HepG2 (cell line): ENCODE results near the gene KIF3C. TPM values are rescaled to one million over a fixed set of nuclear protein-coding genes. Genes with fewer than 3 reads are reported as not detected.

Experiments used
- AKAP8 ChIP-seq: sonication (generic); formaldehyde crosslinking; IDR thresholded peaks from 2 replicates; pipeline ENCODE4 v1.5.1; 2020; ENCODE audit warnings: mild to moderate bottlenecking, missing genetic modification reagents
- EHMT2 ChIP-seq: fragments of 200-600 bp; sonication (generic); IDR thresholded peaks from 2 replicates; pipeline ENCODE4 v1.7.0; 2017; ENCODE audit warnings: antibody characterized with exemption, low read depth, low read length, borderline replicate concordance
- FIP1L1 ChIP-seq: fragments of 200-400 bp; formaldehyde crosslinking; IDR thresholded peaks from 2 replicates; pipeline ENCODE4 v1.6.1; 2018; ENCODE audit warnings: low read depth, mild to moderate bottlenecking, low read length, moderate library complexity, borderline replicate concordance; ENCODE audit not compliant: insufficient read depth
- FOSL2 ChIP-seq: sonication (generic); formaldehyde crosslinking; IDR thresholded peaks from 2 replicates; pipeline ENCODE4 v1.4.0; 2020; ENCODE audit warnings: missing genetic modification reagents
- KDM5A ChIP-seq: fragments of 200-600 bp; sonication (generic); IDR thresholded peaks from 2 replicates; pipeline ENCODE4 v1.7.0; 2018; ENCODE audit warnings: antibody characterized with exemption, mild to moderate bottlenecking, low read length, borderline replicate concordance
- NCOA2 ChIP-seq: sonication (generic); formaldehyde crosslinking; IDR thresholded peaks from 2 replicates; pipeline ENCODE4 v1.8.0; 2022; ENCODE audit warnings: inconsistent platforms
- ONECUT2 ChIP-seq: sonication (generic); formaldehyde crosslinking; IDR thresholded peaks from 2 replicates; pipeline ENCODE4 v1.4.0; 2020; ENCODE audit warnings: missing genetic modification reagents
- PAF1 ChIP-seq: IDR thresholded peaks from 2 replicates; pipeline ENCODE4 v1.6.1; 2016; ENCODE audit warnings: missing genetic modification reagents, missing compliant biosample characterization
- SMAD9 ChIP-seq: sonication (generic); formaldehyde crosslinking; IDR thresholded peaks from 2 replicates; pipeline ENCODE4 v1.5.1; 2020; ENCODE audit warnings: mild to moderate bottlenecking, missing genetic modification reagents
- SRSF9 ChIP-seq: fragments of 200-400 bp; formaldehyde crosslinking; IDR thresholded peaks from 2 replicates; pipeline ENCODE4 v1.6.1; 2018; ENCODE audit warnings: borderline replicate concordance, mild to moderate bottlenecking, low read depth, low read length; ENCODE audit not compliant: insufficient read depth, poor library complexity, severe bottlenecking
- U2AF1 ChIP-seq: fragments of 200-400 bp; formaldehyde crosslinking; optimal IDR thresholded peaks from 2 replicates; pipeline ENCODE3; 2017; ENCODE audit warnings: mild to moderate bottlenecking, low read depth, low read length
- ZBTB7A ChIP-seq: sonication (generic); formaldehyde crosslinking; IDR thresholded peaks from 2 replicates; pipeline ENCODE4 v1.8.0; 2022; ENCODE audit warnings: mild to moderate bottlenecking, missing genetic modification reagents
- ZFY ChIP-seq: sonication (generic); formaldehyde crosslinking; IDR thresholded peaks from 2 replicates; pipeline ENCODE4 v1.4.0; 2020; ENCODE audit warnings: missing genetic modification reagents
- ZNF781 ChIP-seq: sonication (generic); formaldehyde crosslinking; IDR thresholded peaks from 2 replicates; pipeline ENCODE4 v1.5.1; 2020; ENCODE audit warnings: borderline replicate concordance, mild to moderate bottlenecking, missing genetic modification reagents; ENCODE audit errors: not compliant biosample characterization
- polyA plus RNA-seq, 8 experiments: library from polyadenylated mRNA; depleted of rRNA in 3 of 8; stranded (reverse) in 7 of 8; unstranded in 1 of 8; fragments of >200 nt; fragmentation: Illumina TruSeq in 4 of 8; extraction: Trizol in 4 of 8; gene quantifications; 2 replicates each; pipeline versions ENCODE4 v1.2.1 to v1.2.3, GENCODE V29; 2011 to 2016; ENCODE audit warnings: low read depth in 4 of 8, missing spikeins in 1 of 8, mixed read lengths in 1 of 8; ENCODE audit not compliant: insufficient read depth in 1 of 8
- total RNA-seq, 5 experiments: library from RNA; depleted of rRNA; stranded (reverse); fragments of >200 nt; fragmentation: Illumina TruSeq; extraction: Trizol; gene quantifications; 2 replicates each; pipeline ENCODE4 v1.2.3, GENCODE V29; 2016; ENCODE audit warnings: low read depth in 1 of 5
- TF ChIP-seq, protein P1 (sequence below): sonication (generic); formaldehyde crosslinking; IDR thresholded peaks from 2 replicates; pipeline ENCODE4 v1.4.0; 2020; ENCODE audit warnings: missing genetic modification reagents, mild to moderate bottlenecking, borderline replicate concordance
- TF ChIP-seq, protein P2 (sequence below): sonication (generic); formaldehyde crosslinking; IDR thresholded peaks from 2 replicates; pipeline ENCODE4 v1.4.0; 2020; ENCODE audit warnings: missing genetic modification reagents
- TF ChIP-seq, protein P3 (sequence below): sonication (generic); formaldehyde crosslinking; IDR thresholded peaks from 2 replicates; pipeline ENCODE4 v1.8.0; 2022; ENCODE audit warnings: mild to moderate bottlenecking, missing genetic modification reagents, moderate library complexity
- TF ChIP-seq, protein P4 (sequence below): IDR thresholded peaks from 2 replicates; pipeline ENCODE4 v1.6.1; 2016
- TF ChIP-seq, protein P5 (sequence below): sonication (generic); formaldehyde crosslinking; conservative IDR thresholded peaks from 2 replicates; pipeline ENCODE4 v1.4.0; 2020; ENCODE audit warnings: missing genetic modification reagents
- TF ChIP-seq, protein P6 (sequence below): fragments of 450-650 bp; IDR thresholded peaks from 2 replicates; pipeline ENCODE4 v1.6.1; 2017; ENCODE audit warnings: mild to moderate bottlenecking

Gene KIF3C
- total and polyA plus RNA-seq, 2 of the 13 experiments (the other 11 are each of a cell fraction or from before 2014, with no cell fraction given), result 3.6 to 4.9 TPM

DNA sequence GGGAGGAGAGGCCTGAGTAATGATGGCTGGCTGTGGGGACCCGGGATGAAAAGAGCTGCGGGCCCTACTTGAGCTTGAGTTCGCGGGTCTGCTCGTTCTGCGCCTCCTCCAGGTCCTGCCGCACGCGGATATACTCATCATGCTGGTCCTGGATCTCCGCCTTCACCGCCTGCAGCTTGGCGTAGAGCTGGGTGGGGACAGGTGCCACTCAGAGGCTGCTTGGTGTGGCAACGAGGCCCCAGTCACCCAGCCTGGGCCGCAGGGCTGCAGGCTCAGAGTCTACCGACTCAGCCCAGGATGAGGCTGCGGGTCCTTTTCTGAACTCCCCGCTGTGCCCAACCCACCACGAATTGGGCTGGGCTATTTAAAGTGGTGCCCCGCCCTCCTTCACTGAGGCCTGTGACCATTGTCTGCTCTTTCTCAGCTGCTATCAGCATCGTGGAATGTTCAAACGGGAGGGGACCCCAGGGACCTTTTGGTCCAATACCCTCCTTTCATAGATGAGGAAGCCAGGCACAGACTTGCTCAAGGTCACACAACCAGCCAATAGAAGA is 28.0 kb downstream of the KIF3C start (continued):
- TF ChIP-seq, protein P1, sequence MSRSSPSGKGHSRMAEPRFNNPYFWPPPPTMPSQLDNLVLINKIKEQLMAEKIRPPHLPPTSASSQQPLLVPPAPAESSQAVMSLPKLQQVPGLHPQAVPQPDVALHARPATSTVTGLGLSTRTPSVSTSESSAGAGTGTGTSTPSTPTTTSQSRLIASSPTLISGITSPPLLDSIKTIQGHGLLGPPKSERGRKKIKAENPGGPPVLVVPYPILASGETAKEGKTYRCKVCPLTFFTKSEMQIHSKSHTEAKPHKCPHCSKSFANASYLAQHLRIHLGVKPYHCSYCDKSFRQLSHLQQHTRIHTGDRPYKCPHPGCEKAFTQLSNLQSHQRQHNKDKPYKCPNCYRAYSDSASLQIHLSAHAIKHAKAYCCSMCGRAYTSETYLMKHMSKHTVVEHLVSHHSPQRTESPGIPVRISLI, result no peak
- TF ChIP-seq, protein P2, sequence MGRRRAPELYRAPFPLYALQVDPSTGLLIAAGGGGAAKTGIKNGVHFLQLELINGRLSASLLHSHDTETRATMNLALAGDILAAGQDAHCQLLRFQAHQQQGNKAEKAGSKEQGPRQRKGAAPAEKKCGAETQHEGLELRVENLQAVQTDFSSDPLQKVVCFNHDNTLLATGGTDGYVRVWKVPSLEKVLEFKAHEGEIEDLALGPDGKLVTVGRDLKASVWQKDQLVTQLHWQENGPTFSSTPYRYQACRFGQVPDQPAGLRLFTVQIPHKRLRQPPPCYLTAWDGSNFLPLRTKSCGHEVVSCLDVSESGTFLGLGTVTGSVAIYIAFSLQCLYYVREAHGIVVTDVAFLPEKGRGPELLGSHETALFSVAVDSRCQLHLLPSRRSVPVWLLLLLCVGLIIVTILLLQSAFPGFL, result no peak
- TF ChIP-seq PAF1 (CRISPR knock-in tag), result no peak
- no peak for TF ChIP-seq NCOA2 (CRISPR knock-in tag)
- TF ChIP-seq, protein P3, sequence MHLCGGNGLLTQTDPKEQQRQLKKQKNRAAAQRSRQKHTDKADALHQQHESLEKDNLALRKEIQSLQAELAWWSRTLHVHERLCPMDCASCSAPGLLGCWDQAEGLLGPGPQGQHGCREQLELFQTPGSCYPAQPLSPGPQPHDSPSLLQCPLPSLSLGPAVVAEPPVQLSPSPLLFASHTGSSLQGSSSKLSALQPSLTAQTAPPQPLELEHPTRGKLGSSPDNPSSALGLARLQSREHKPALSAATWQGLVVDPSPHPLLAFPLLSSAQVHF, result no peak
- no peak for TF ChIP-seq U2AF1
- no peak for TF ChIP-seq FOSL2 (CRISPR knock-in tag)
- TF ChIP-seq ZNF781, result no peak
- no peak for TF ChIP-seq KDM5A
- TF ChIP-seq FIP1L1, result no peak
- TF ChIP-seq, protein P4, sequence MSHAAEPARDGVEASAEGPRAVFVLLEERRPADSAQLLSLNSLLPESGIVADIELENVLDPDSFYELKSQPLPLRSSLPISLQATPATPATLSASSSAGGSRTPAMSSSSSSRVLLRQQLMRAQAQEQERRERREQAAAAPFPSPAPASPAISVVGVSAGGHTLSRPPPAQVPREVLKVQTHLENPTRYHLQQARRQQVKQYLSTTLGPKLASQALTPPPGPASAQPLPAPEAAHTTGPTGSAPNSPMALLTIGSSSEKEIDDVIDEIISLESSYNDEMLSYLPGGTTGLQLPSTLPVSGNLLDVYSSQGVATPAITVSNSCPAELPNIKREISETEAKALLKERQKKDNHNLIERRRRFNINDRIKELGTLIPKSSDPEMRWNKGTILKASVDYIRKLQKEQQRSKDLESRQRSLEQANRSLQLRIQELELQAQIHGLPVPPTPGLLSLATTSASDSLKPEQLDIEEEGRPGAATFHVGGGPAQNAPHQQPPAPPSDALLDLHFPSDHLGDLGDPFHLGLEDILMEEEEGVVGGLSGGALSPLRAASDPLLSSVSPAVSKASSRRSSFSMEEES, result no peak
- TF ChIP-seq EHMT2, result no peak
- TF ChIP-seq, protein P5, sequence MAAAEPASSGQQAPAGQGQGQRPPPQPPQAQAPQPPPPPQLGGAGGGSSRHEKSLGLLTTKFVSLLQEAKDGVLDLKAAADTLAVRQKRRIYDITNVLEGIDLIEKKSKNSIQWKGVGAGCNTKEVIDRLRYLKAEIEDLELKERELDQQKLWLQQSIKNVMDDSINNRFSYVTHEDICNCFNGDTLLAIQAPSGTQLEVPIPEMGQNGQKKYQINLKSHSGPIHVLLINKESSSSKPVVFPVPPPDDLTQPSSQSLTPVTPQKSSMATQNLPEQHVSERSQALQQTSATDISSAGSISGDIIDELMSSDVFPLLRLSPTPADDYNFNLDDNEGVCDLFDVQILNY (CRISPR knock-in tag), result no peak
- TF ChIP-seq, protein P6, sequence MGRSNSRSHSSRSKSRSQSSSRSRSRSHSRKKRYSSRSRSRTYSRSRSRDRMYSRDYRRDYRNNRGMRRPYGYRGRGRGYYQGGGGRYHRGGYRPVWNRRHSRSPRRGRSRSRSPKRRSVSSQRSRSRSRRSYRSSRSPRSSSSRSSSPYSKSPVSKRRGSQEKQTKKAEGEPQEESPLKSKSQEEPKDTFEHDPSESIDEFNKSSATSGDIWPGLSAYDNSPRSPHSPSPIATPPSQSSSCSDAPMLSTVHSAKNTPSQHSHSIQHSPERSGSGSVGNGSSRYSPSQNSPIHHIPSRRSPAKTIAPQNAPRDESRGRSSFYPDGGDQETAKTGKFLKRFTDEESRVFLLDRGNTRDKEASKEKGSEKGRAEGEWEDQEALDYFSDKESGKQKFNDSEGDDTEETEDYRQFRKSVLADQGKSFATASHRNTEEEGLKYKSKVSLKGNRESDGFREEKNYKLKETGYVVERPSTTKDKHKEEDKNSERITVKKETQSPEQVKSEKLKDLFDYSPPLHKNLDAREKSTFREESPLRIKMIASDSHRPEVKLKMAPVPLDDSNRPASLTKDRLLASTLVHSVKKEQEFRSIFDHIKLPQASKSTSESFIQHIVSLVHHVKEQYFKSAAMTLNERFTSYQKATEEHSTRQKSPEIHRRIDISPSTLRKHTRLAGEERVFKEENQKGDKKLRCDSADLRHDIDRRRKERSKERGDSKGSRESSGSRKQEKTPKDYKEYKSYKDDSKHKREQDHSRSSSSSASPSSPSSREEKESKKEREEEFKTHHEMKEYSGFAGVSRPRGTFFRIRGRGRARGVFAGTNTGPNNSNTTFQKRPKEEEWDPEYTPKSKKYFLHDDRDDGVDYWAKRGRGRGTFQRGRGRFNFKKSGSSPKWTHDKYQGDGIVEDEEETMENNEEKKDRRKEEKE, result no peak
- no peak for TF ChIP-seq ZBTB7A
- no peak for TF ChIP-seq SRSF9
- no peak; the same call in 1 of the 2 replicates for TF ChIP-seq ZFY
- TF ChIP-seq ONECUT2, result no peak
- TF ChIP-seq SMAD9 (CRISPR knock-in tag), result no peak
- TF ChIP-seq AKAP8 (CRISPR knock-in tag), result no peak
